GM03348 (cell line): Measurements from ENCODE around the gene KIF20A.
"Not testable (repeated sequence)": the region's sequence is repeated elsewhere in the genome, so short reads cannot be mapped to it uniquely, and the experiment has no call there.

Experiments
- DNase-seq: peaks from one replicate; pipeline ENCODE4 v3.0.0; 2012; ENCODE audit warnings: low spot score

Gene KIF20A

GRCh38 chr5:138178516-138179276, at the start of gene KIF20A, which contains the start of gene BRD8:
KIF20A (plus strand) TSS chr5:138179112; CDS start chr5:138179681, 569 bp downstream.
BRD8 (minus strand) TSS chr5:138178630; CDS start chr5:138178614, 16 bp downstream.
- DNase-seq, result peak; percentile 95

- no peak for DNase-seq
These were observed 49.6 kb upstream of the KIF20A start for GRCh38 chr5:138129347-138129746.

DNA sequence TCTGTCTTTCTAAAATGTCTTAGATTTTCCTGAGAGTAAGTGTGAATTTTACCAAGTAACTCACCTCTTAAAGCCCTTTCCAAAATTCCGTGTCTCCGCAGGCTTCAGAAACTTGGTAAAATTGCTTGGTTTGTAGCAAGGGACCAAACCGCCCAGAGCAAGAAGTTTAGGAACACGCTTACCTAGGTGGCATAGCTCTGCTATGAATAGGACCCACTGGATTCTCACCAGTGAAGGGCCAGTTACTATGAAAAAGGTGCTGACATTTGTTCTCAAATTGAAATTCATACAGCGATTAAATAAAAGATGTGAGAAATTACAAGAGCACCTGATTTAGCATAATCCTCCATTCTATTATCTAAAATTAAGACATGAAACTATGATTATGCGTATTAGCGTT, 46.4 kb upstream of the KIF20A start:
- no peak for DNase-seq

DNA sequence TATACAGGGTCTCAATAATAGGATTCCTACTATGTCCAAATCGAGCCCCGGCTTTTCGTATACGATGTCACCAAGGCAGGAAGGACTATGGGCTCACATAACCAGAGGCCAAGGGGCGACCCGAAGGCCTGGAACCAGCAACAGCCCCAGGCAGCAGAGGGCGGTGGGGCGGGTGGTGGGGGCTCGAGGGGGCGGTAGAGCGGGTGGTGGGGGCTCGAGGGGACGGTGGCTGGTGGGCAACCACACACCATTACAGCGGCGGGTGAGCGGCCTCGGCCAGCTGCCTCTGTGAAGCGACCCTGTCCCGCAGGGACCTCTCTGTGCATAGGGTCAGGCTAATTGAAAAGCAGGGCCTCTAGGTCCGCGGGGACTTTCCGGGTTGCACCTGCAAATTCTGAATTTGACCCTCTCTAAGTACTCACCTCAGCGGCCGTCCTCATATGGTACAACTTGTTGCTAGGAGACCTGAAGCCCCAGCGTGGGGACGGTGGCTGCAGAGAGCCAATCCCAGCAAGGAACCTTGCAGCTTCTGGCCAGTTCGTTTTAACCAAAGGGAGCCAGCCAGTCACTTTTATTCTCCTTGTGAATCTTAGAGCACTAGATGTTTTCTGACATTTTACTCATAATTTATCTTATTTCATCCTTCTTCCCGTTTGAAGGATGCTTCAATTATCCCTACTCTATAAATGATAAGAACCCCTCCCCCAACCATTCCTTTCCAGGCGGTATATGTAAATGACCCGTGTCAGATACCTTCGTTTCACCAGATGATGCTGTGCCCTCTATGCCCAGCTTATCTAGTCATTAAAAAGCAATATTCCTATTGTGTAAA, 39.7 kb upstream of the KIF20A start, which contains the start of gene NME5:
NME5 (minus strand) TSS at position 480 of the 832 bp plus-strand sequence. CDS start 648 bp downstream, outside the sequence.
- DNase-seq, result peak; percentile 83

- DNase-seq, result no peak
These were observed 39.2 kb upstream of the KIF20A start for GRCh38 chr5:138139781-138140090.

- DNase-seq, result no peak
These were observed 38.6 kb upstream of the KIF20A start for GRCh38 chr5:138140268-138140667.

- DNase-seq, result no peak
These were observed 37.2 kb upstream of the KIF20A start for GRCh38 chr5:138141734-138142133.

- DNase-seq, result not testable (repeated sequence)
These were observed 35.3 kb upstream of the KIF20A start for GRCh38 chr5:138143578-138143977.

- peak; percentile 36 for DNase-seq
These were observed 30.1 kb upstream of the KIF20A start for GRCh38 chr5:138148811-138149210.

DNA sequence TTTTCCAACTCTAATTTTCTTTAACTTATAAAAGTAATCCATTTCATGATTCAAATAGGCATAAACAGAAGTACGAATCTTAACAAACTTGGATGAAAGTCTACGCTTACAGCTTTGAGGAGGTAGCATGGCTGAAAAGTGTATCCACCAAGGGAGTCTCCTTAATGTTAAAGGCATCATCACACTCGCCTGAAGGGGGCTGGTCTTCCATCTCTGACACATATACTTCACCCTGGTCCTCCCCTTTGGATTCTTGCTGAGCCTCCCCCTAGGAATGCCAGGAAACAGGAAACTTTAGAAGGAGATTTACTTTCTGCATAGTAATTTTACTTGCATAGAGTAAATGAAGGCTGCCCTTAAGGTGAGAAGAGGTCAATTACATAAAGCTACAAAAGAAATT, 29.4 kb upstream of the KIF20A start:
- DNase-seq, result no peak

GRCh38 chr5:138155977-138156376, 22.9 kb upstream of the KIF20A start:
- DNase-seq, result not testable (repeated sequence)

DNA sequence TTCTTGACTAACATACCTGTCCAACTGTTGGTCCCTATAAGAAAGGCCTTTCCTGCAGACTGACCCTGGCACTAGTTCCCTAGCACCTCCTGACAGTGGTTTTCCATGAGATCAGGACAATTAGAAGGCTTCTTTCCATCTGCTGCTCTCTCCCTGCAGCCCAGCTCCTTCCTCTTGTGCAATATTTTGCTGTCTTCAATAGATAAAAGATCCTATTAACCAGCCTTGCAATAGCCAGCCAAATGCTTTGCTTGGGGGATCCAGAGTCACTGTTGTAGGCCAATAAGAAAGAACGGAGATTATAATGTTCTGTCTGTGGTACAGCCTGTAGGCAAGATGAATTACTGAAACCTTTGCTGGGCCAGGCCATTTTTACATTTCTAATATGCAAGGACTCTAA, 21.3 kb upstream of the KIF20A start:
- no peak for DNase-seq

- DNase-seq, result no peak
These were observed 19.2 kb upstream of the KIF20A start for GRCh38 chr5:138159666-138160065.

GRCh38 chr5:138160706-138161105, 18.2 kb upstream of the KIF20A start:
- no peak for DNase-seq

DNA sequence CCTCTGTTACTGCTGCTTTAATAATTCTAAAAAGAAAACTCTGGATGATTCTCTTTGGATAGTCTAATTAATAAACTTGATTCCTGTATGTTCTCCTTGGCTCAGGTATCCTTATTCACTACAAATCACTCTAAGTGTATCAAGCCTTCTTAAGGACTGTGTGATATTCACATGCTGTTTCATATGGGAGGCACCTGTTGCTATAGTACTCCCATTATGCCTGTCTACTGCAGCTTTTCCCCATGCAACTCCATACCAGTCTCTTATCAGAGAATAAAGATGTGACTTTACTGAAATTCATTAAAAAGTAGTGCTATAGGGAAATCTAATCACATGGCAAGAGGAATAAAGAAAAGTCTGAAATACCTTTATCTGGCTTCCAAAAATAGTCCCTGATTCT, 15.2 kb upstream of the KIF20A start:
- no peak for DNase-seq

DNA sequence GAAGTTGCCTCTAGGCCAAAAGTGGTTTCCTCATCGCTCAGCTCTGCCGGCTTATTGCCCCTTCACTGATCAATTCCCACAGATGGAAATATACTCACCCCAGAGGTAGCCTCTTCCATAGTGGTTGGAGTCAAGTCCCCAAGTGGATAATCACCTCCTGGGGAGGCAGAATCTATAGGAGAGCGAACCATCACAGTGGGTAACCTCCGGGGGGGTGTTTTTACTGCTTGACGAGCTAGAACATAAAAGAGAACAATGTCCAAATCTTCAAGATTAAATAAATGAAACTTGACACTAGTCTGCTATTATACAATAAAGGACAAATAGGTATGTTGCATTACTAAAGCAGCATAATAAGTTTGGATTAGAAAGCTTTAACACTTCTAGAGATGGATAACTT, 9.8 kb upstream of the KIF20A start:
- DNase-seq, result no peak

DNA sequence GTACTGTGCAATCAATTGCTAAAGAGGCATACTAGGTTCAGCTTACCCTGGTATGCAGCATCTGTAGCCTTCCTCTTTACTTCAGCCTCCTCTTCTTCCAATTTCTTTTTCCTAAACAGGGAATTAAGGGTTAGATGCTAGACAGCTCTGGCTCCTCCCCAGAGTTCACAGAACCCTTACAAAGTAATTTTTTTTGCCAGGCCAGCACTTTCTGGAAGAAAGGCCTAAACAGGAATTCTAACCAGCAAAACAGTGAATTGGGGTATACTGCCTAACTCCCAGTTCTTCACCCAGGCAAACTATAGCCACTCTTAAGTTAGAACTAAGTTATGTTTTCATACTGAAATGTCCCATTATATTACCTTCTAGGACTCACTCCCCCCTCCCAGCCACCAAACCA, 8.6 kb upstream of the KIF20A start:
- DNase-seq, result no peak

DNA sequence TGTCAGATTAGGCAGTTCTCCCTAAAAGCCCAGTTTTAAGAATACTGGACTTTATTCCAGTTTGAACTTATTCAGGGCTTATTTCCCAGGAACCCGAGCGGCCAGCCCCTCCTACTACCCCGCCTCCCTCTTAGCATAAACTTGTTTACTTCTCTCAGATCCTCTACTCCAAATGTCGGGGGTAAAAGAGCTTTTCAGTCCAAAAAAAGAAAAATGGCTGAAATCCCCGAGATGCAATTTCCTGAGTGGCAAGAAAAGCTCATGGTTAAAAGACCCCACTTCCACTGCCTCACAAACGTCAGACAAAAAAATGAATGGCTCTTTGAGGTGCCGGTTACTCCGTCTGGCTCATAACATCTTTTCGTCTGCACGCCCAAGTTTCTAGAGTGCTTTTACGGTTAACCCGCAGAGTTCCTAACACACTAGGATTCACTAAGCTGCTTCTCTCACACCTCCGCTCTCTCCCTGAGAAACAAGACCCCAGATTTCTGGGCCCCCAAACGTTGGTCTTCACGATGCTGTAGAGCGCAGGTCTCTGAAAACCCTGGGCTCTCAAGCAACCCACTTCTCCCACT, 884 bp upstream of the KIF20A start:
- DNase-seq, result peak; percentile 66

- DNase-seq, result no peak
These were observed 455 bp downstream of the KIF20A start for GRCh38 chr5:138179277-138179857.

GRCh38 chr5:138180183-138180782, 1.4 kb downstream of the KIF20A start:
- peak; percentile 21 for DNase-seq

- DNase-seq, result no peak
These were observed 1.9 kb downstream of the KIF20A start for GRCh38 chr5:138180841-138181240.

- DNase-seq, result no peak
These were observed 3.9 kb downstream of the KIF20A start for GRCh38 chr5:138182808-138183207.
